Middle frontal gyrus (tissue), 1 donor: ENCODE results near the gene PCDHB9.
"Not testable (repeated sequence)": the region's sequence is repeated elsewhere in the genome, so short reads cannot be mapped to it uniquely, and the experiment has no call there.

Source experiments
- DNase-seq: peaks from one replicate; pipeline ENCODE4 v3.0.0-alpha.2; 2015; ENCODE audit warnings: low spot score; ENCODE audit errors: extremely low spot score

PCDHB9 gene

DNA sequence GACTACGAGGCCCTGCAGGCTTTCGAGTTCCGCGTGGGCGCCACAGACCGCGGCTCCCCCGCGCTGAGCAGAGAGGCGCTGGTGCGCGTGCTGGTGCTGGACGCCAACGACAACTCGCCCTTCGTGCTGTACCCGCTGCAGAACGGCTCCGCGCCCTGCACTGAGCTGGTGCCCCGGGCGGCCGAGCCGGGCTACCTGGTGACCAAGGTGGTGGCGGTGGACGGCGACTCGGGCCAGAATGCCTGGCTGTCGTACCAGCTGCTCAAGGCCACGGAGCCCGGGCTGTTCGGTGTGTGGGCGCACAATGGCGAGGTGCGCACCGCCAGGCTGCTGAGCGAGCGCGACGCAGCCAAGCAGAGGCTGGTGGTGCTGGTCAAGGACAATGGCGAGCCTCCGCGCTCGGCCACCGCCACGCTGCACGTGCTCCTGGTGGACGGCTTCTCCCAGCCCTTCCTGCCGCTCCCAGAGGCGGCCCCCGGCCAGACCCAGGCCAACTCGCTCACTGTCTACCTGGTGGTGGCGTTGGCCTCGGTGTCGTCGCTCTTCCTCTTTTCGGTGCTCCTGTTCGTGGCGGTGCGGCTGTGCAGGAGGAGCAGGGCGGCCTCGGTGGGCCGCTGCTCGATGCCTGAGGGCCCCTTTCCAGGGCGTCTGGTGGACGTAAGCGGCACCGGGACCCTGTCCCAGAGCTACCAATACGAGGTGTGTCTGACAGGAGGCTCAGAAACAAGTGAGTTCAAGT lies 2.7 kb upstream of the PCDHB9 start:
- not testable (repeated sequence) for DNase-seq

DNA sequence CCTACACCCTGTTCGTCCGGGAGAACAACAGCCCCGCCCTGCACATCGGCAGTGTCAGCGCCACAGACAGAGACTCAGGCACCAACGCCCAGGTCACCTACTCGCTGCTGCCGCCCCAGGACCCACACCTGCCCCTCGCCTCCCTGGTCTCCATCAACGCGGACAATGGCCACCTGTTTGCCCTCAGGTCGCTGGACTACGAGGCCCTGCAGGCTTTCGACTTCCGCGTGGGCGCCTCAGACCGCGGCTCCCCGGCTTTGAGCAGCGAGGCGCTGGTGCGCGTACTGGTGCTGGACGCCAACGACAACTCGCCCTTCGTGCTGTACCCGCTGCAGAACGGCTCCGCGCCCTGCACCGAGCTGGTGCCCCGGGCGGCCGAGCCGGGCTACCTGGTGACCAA lies 1.7 kb downstream of the PCDHB9 start:
- not testable (repeated sequence) for DNase-seq

DNA sequence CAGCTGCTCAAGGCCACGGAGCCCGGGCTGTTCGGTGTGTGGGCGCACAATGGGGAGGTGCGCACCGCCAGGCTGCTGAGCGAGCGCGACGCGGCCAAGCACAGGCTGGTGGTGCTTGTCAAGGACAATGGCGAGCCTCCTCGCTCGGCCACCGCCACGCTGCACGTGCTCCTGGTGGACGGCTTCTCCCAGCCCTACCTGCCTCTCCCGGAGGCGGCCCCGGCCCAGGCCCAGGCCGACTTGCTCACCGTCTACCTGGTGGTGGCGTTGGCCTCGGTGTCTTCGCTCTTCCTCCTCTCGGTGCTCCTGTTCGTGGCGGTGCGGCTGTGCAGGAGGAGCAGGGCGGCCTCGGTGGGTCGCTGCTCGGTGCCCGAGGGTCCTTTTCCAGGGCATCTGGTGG lies 2.2 kb downstream of the PCDHB9 start:
- DNase-seq, result not testable (repeated sequence)

- no peak for DNase-seq
These were observed 5.3 kb downstream of the PCDHB9 start, which contains the start of gene PCDHB10 for GRCh38 chr5:141192110-141192725. Gene PCDHB10 (plus strand): TSS chr5:141192353. CDS start chr5:141192553, 200 bp downstream.

DNA sequence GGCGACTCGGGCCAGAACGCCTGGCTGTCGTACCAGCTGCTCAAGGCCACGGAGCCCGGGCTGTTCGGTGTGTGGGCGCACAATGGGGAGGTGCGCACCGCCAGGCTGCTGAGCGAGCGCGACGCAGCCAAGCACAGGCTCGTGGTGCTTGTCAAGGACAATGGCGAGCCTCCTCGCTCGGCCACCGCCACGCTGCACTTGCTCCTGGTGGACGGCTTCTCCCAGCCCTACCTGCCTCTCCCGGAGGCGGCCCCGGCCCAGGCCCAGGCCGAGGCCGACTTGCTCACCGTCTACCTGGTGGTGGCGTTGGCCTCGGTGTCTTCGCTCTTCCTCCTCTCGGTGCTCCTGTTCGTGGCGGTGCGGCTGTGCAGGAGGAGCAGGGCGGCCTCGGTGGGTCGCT lies 7.4 kb downstream of the PCDHB9 start:
- DNase-seq, result not testable (repeated sequence)

- DNase-seq, result no peak
These were observed 9.4 kb downstream of the PCDHB9 start for GRCh38 chr5:141196363-141196762.

DNA sequence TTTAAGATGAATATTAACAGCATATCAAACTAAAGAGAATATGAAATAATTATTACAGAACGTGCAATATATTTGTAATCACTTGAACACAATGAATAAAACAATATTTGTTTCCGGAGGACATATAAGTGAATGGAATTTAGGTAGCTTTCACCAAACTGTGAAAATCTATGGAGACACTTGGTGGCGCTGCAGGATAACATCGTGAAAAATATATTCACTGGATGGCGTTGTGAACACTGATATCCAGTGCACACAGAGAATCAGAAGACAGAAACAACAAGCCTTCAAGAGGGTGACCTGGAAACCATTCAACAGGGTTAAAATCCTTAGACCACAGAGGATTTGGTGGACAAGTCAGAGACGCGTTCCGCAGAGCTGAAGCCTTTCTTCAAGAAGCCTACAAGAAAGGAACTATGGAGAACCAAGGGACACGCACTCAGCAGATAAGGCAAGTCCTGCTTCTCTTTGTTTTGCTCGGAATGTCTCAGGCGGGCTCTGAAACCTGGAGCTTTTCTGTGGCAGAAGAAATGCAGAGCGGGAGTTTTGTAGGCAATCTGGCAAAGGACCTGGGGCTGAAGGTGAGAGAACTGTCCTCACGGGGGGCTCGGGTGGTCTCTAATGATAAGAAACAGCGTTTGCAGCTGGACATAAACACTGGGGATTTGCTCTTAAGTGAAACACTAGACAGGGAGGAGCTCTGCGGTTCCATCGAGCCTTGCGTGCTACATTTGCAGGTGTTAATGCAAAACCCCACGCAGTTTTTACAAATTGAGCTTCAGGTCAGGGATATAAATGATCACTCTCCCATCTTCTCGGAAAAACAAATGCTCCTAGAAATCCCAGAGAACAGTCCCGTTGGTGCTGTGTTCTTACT lies 12.6 kb downstream of the PCDHB9 start, which contains the start of gene PCDHB11:
PCDHB11 (plus strand) TSS at position 269 of the 877 bp plus-strand sequence; CDS start at position 417, 148 bp downstream.
- DNase-seq, result no peak

DNA sequence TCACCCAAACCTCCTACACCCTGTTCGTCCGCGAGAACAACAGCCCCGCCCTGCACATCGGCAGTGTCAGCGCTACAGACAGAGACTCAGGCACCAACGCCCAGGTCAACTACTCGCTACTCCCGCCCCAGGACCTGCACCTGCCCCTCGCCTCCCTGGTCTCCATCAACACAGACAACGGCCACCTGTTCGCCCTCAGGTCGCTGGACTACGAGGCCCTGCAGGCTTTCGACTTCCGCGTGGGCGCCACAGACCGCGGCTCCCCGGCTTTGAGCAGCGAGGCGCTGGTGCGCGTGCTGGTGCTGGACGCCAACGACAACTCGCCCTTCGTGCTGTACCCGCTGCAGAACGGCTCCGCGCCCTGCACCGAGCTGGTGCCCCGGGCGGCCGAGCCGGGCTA lies 14.2 kb downstream of the PCDHB9 start:
- not testable (repeated sequence) for DNase-seq

- DNase-seq, result not testable (repeated sequence)
These were observed 14.7 kb downstream of the PCDHB9 start for GRCh38 chr5:141201646-141202045.

- no peak for DNase-seq
These were observed 21.5 kb downstream of the PCDHB9 start, which contains the start of gene PCDHB12 for GRCh38 chr5:141208478-141208877. Gene PCDHB12 (plus strand): TSS chr5:141208719. CDS start chr5:141208908, 189 bp downstream.

DNA sequence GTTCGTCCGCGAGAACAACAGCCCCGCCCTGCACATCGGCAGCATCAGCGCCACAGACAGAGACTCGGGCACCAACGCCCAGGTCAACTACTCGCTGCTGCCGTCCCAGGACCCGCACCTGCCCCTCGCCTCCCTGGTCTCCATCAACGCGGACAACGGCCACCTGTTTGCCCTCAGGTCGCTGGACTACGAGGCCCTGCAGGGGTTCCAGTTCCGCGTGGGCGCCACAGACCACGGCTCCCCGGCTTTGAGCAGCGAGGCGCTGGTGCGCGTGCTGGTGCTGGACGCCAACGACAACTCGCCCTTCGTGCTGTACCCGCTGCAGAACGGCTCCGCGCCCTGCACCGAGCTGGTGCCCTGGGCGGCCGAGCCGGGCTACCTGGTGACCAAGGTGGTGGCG lies 23.3 kb downstream of the PCDHB9 start:
- DNase-seq, result not testable (repeated sequence)

GRCh38 chr5:141210849-141211248 lies 23.9 kb downstream of the PCDHB9 start:
- not testable (repeated sequence) for DNase-seq

DNA sequence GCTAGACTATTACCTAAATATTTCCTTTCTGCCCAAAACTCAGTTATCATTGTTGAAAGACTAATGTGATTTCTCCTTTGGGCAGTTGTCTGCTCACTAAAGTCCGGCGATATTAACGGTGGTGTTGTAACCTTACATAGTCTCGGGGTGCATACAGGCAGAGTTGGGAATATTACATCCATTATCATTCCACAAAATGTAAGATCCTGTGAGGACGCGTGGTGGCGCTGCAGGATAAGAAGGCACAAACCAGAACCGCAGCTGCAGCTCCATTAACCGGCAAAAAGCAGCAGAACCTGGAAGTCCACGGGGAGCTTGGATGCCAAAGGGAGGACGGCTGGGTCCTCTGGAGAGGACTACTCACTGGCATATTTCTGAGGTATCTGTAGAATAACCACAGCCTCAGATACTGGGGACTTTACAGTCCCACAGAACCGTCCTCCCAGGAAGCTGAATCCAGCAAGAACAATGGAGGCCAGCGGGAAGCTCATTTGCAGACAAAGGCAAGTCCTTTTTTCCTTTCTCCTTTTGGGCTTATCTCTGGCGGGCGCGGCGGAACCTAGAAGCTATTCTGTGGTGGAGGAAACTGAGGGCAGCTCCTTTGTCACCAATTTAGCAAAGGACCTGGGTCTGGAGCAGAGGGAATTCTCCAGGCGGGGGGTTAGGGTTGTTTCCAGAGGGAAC lies 26.8 kb downstream of the PCDHB9 start, which contains the start of gene PCDHB13:
PCDHB13 (plus strand) TSS at position 264 of the 684 bp plus-strand sequence; CDS start at position 469, 205 bp downstream.
- DNase-seq, result not testable (repeated sequence)

GRCh38 chr5:141214583-141214982 lies 27.6 kb downstream of the PCDHB9 start:
- not testable (repeated sequence) for DNase-seq

- not testable (repeated sequence) for DNase-seq
These were observed 28.5 kb downstream of the PCDHB9 start for GRCh38 chr5:141215504-141215903.

- not testable (repeated sequence) for DNase-seq
These were observed 29.1 kb downstream of the PCDHB9 start for GRCh38 chr5:141216035-141216434.

DNA sequence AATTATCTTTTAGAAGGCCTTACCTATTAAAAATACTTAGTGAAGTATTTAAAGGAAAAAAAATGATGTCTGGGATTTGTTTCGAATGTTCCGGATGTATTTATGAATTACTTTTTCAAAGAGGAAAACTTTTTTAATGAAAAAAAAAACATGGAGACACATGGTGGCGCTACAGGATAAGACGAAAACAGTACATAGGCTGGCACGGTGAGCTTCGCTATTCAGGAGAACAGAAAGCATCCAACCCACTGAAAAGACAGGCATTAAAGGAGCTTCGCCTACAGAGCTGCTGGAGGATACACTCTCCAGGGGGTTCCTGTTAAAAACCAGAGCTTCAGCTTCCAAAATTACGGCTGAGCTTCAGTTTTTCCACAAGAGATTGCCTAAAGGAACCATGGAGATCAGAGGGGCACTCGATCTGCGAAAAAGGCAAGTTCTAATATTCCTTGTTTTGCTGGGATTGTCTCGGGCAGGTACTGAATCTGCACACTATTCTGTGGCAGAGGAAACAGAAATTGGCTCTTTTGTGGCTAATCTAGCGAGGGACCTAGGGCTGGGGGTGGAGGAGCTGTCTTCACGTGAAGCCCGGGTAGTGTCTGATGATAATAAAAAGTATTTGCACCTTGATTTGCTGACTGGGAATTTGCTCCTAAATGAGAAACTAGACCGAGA lies 36.3 kb downstream of the PCDHB9 start, which contains the start of gene PCDHB14:
PCDHB14 (plus strand) TSS at position 232 of the 672 bp plus-strand sequence; CDS start at position 395, 163 bp downstream.
- no peak for DNase-seq

- DNase-seq, result not testable (repeated sequence)
These were observed 37.9 kb downstream of the PCDHB9 start for GRCh38 chr5:141224844-141225243.

DNA sequence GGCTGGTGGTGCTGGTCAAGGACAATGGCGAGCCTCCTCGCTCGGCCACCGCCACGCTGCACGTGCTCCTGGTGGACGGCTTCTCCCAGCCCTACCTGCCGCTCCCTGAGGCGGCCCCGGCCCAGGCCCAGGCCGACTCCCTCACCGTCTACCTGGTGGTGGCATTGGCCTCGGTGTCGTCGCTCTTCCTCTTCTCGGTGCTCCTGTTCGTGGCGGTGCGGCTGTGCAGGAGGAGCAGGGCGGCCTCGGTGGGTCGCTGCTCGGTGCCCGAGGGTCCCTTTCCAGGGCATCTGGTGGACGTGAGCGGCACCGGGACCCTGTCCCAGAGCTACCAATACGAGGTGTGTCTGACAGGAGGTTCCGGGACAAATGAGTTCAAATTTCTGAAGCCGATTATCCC lies 38.5 kb downstream of the PCDHB9 start:
- not testable (repeated sequence) for DNase-seq

GRCh38 chr5:141234109-141234667 lies 47.2 kb downstream of the PCDHB9 start:
- no peak for DNase-seq
